ENCODE data around the gene SIDT2.
"Not testable (repeated sequence)": the region's sequence is repeated elsewhere in the genome, so short reads cannot be mapped to it uniquely, and the experiment has no call there.

Gene SIDT2

GRCh38 chr11:117204283-117205080 lies 25.9 kb downstream of the SIDT2 start:
- no peak for DNase-seq (ENCODE audit: low spot score)

GRCh38 chr11:117205211-117205818 lies 26.8 kb downstream of the SIDT2 start:
- DNase-seq (ENCODE audit: low spot score) = no peak

- DNase-seq (ENCODE audit: low spot score) = not testable (repeated sequence)
Observed at GRCh38 chr11:117206111-117206510, 27.6 kb downstream of the SIDT2 start.

DNA sequence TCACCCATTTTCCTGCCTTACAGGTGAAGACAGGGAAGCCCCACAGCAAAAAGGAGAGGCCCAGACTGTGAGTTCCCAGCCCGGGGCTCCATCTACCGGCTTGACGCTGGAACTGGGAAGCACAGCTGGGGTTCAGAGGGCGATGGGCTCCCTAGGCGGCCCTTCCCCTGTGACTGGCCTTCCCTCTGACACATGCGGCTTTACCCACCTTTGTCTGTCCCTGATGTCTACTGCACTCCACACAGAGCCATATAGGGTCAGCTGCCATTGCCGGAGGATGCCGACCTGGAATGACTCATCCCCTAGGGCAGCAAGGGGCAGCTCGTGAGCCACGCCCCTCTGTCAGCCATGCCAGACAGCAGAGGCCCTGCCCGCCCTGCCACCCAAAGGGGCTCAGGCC lies 28.3 kb downstream of the SIDT2 start:
- DNase-seq (ENCODE audit: low spot score) = not testable (repeated sequence)

DNA sequence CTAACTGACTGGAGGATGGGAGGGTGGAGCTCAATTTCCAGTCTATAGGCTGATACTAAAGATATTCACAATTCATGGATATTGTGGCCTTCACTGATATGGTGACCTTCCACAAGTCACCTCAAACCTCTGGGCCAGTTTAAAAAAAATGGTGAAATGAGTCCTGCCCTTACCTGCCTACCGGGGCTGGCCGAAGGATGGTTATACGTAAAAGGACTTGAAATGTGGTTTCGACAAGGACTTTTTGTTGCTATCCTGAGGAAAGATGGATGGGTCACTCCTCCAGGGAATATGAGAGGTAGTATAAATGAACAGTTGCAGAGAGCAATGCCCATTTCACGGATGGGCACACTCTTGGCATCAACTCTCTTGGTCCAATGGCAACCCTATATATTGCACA lies 28.9 kb downstream of the SIDT2 start:
- not testable (repeated sequence) for DNase-seq (ENCODE audit: low spot score)

- DNase-seq (ENCODE audit: low spot score) = not testable (repeated sequence)
Observed at GRCh38 chr11:117208710-117209109, 30.2 kb downstream of the SIDT2 start.

GRCh38 chr11:117209351-117210125 lies 31.0 kb downstream of the SIDT2 start:
- DNase-seq (ENCODE audit: low spot score) = not testable (repeated sequence)

DNA sequence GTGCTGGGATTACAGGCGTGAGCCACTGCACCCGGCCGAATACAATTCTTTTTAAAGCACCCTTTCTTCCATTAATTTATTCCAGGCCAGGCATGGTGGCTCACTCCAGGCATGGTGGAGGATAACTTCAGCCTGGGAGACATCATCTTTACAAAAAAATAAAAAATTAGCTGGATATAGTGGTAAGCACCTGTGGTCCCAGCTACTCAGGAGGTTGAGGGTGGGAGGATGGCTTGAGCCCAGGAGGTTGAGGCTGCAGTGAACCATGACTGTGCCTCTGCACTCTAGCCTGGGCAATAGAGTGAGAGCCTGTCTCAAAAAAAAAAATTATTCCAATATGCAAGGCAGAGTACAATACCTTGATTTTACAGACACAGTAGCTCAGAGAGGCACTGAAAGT lies 32.1 kb downstream of the SIDT2 start:
- no peak for DNase-seq (ENCODE audit: low spot score)

DNA sequence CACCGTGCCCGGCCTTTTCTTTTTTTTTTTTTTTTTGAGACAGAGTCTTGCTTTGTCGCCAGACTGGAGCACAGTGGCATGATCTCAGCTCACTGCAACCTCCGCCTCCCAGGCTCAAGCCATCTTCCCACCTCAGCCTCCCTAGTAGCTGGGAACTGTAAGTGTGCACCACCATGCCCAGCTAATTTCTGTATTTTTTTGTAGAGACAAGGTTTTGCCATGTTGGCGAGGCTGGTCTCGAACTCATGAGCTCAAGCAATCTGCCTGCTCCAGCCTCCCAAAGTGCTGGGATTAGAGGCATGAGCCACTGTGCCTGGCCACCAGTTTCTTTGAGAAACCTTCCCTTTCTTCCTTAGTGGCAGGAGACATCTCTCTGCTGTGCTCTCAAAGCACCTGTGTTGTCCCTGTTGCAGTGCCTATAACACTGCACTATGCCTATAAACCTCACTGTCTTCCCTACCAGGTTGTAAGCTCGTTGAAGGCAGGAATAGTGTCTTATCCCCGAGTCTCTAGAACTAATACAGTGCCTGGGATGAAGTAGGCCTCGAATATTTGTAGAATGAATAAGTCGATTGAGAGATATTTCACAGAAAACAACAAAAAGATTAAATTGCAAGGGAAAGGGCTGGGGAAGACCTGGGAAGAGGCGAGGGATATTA lies 34.3 kb downstream of the SIDT2 start:
- no peak for DNase-seq (ENCODE audit: low spot score)

- no peak for DNase-seq (ENCODE audit: low spot score)
Observed at GRCh38 chr11:117214404-117215110, 36.0 kb downstream of the SIDT2 start.

- no peak for DNase-seq (ENCODE audit: low spot score)
Observed at GRCh38 chr11:117217141-117218084, 38.9 kb downstream of the SIDT2 start.

- no peak for DNase-seq (ENCODE audit: low spot score)
Observed at GRCh38 chr11:117218133-117218915, 39.8 kb downstream of the SIDT2 start.

- DNase-seq (ENCODE audit: low spot score) = no peak
Observed at GRCh38 chr11:117219001-117219400, 40.5 kb downstream of the SIDT2 start.

- DNase-seq (ENCODE audit: low spot score) = no peak
Observed at GRCh38 chr11:117219455-117219854, 40.9 kb downstream of the SIDT2 start.

- DNase-seq (ENCODE audit: low spot score) = no peak
Observed at GRCh38 chr11:117219995-117220394, 41.5 kb downstream of the SIDT2 start.

DNA sequence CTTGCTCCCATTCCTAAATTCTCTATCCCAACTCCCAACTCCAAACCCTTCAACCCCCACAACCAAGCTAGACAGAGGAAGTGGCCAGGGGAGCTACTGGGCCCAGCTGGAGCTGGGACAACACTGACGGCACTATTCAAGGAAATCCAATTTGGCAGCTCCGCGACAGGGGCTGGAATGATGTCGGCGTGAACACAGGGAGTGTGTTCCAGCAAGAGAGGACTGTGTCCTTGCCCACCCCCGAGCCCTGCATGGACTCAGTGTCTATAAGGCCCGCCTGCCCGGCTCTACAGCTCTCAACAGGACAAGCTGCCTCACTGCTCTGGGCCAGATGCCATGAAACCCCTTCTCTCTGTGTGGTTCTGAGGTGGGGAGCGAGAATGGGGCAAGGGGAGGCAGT lies 42.0 kb downstream of the SIDT2 start:
- peak; percentile 61 for DNase-seq (ENCODE audit: low spot score)

DNA sequence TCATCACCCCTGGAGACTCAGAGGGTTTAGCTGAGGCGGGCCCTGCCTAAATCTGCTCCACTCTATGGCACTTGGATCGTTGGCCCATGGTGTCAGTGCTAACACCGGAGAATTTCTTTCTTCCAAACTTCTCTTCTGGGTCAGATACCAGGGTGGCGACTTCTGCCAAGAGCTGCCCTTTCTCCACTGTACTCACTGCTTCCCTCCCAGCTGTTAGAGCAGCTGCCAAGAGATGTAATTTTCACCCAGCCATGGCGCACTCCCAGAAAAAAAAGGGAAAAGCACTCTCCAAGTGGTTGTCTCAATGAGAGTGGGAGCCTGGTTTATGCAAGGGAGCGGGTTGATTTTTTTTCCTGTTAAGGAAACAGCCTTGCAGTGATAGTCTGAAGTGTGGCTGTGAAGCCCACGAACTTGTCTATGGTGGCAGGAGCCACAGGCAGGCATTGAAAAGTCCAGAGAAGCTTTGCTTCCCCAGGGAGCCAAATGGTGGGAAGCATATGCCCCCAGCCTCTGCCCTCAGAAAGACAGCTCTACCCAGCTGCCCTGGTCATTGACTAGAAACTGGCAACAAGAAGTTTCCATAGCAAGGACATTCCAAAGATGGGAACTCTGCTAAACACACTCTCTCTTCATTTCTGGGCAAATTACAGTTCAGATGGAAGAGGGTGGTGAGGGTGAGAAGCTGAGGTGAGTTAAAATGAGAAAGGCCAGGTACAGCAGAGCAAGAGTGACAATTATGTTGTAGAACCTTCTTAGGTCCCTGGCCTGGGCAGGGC lies 42.6 kb downstream of the SIDT2 start:
- DNase-seq (ENCODE audit: low spot score) = peak; percentile 60

- DNase-seq (ENCODE audit: low spot score) = no peak
Observed at GRCh38 chr11:117221775-117222517, 43.4 kb downstream of the SIDT2 start.
